ENCODE data around the gene EVX2. TPM values are rescaled to one million over a fixed set of nuclear protein-coding genes. Genes with fewer than 3 reads are reported as not detected.
A peak's percentile ranks its signal among the peaks of the same experiment; 100 is the strongest.

Gene EVX2
- total and polyA plus RNA-seq, 4 donors = not detected

GRCh38 chr2:176129813-176130146 lies 46.0 kb upstream of the EVX2 start (continued):
- no peak for TF ChIP-seq NR2F2 (IDR thresholded peaks at IDR 0.05)
- TF ChIP-seq YY1 (IDR thresholded peaks at IDR 0.05) = no peak
- no peak for TF ChIP-seq MAX (IDR thresholded peaks at IDR 0.05)
- no peak for TF ChIP-seq HNF4G (IDR thresholded peaks at IDR 0.05)

GRCh38 chr2:176128982-176129796 lies 45.4 kb upstream of the EVX2 start, which contains the start of gene HOXD8:
TSS of gene HOXD8 (plus strand) at chr2:176129705. CDS start at chr2:176130367, 662 bp downstream.
- peaks cover 8 to 60% (median 26%) of the 10 kb centered on the region in 4 donors for H3K27me3 ChIP-seq (ENCODE audit: control insufficient read depth in 4 of 4, insufficient read depth in 4 of 4, low read length in 3 of 4)
- peak within 1 kb of the TSS in 1 of 3 donors; percentile 44 for H3K4me3 ChIP-seq (ENCODE audit: low read depth in 1 of 3, low read length in 3 of 3)
- peaks cover 2 to 14% (median 6%) of the 10 kb centered on the region in 4 donors for H3K4me1 ChIP-seq (ENCODE audit: control insufficient read depth in 4 of 4, insufficient read depth in 4 of 4, low read length in 3 of 4)
- no peaks in the 10 kb centered on the region for H3K36me3 ChIP-seq (ENCODE audit: control insufficient read depth in 4 of 4, insufficient read depth in 3 of 4, low read depth in 1 of 4, low read length in 3 of 4)
- no peak within 1 kb of the TSS for H3K9ac ChIP-seq (ENCODE audit: low read depth in 1 of 2, low read length in 2 of 2)
- no peak for DNase-seq (ENCODE audit: low spot score)
- peaks cover 0 to 11% (median 0%) of the 10 kb centered on the region in 4 donors for H3K9me3 ChIP-seq (ENCODE audit: control insufficient read depth in 4 of 4, low read length in 3 of 4)
- WGBS = 4% methylated on average over 64 of the region's 64 CpGs
- TF ChIP-seq NR2F2 (IDR thresholded peaks at IDR 0.05) = no peak
- no peak for TF ChIP-seq CTCF (IDR thresholded peaks at IDR 0.05; ENCODE audit: low read depth, low read length, missing input control)
- no peak for TF ChIP-seq REST (IDR thresholded peaks at IDR 0.05)
- no peak for TF ChIP-seq TAF1 (conservative IDR thresholded peaks at IDR 0.05)
- no peak for TF ChIP-seq RXRA (IDR thresholded peaks at IDR 0.05)
- H3K27ac ChIP-seq (ENCODE audit: low read depth in 1 of 2, low read length in 2 of 2) = no peak within 1 kb of the TSS

- H3K9ac ChIP-seq (ENCODE audit: low read depth in 1 of 2, low read length in 2 of 2) = no peak overlapping the region
- no peak for DNase-seq (ENCODE audit: low spot score)
- TF ChIP-seq ZBTB33 (IDR thresholded peaks at IDR 0.05) (no peak), TAF1 (conservative IDR thresholded peaks at IDR 0.05) (no peak), NR2F2 (IDR thresholded peaks at IDR 0.05) (no peak), REST (IDR thresholded peaks at IDR 0.05) (no peak), MAX (IDR thresholded peaks at IDR 0.05) (no peak), JUND (IDR thresholded peaks at IDR 0.05) (no peak), CTCF (IDR thresholded peaks at IDR 0.05; ENCODE audit: low read depth, low read length, missing input control) (no peak), HNF4A (conservative IDR thresholded peaks at IDR 0.05) (no peak)
Measured at GRCh38 chr2:176128172-176128981, 44.6 kb upstream of the EVX2 start.

More at GRCh38 chr2:176128172-176128981, 44.6 kb upstream of the EVX2 start:
- no peak overlapping the region for H3K27ac ChIP-seq (ENCODE audit: low read depth in 1 of 2, low read length in 2 of 2)
- H3K36me3 ChIP-seq (ENCODE audit: control insufficient read depth in 4 of 4, insufficient read depth in 3 of 4, low read depth in 1 of 4, low read length in 3 of 4) = no peaks in the 10 kb centered on the region
- H3K4me1 ChIP-seq (ENCODE audit: control insufficient read depth in 4 of 4, insufficient read depth in 4 of 4, low read length in 3 of 4) = peaks cover 2 to 14% (median 6%) of the 10 kb centered on the region in 4 donors
- WGBS = 10% methylated on average over 49 of the region's 49 CpGs
- H3K4me3 ChIP-seq (ENCODE audit: low read depth in 1 of 3, low read length in 3 of 3) = no peak overlapping the region
- H3K9me3 ChIP-seq (ENCODE audit: control insufficient read depth in 4 of 4, low read length in 3 of 4) = peaks cover 0 to 11% (median 0%) of the 10 kb centered on the region in 4 donors
- H3K27me3 ChIP-seq (ENCODE audit: control insufficient read depth in 4 of 4, insufficient read depth in 4 of 4, low read length in 3 of 4) = peaks cover 8 to 52% (median 25%) of the 10 kb centered on the region in 4 donors

All from liver (tissue), 9 donors.